H9 (cell line): ENCODE results near the gene EIF3A. TPM values are rescaled to one million over a fixed set of nuclear protein-coding genes. Genes with fewer than 3 reads are reported as not detected.

Experiments
- DNase-seq: peaks from one replicate; pipeline ENCODE4 v3.0.0-alpha.2; 2017
- H2AFZ ChIP-seq: one replicate; pipeline ENCODE4 v1.6.1; 2013; ENCODE audit warnings: mild to moderate bottlenecking, low read length, control low read depth, moderate library complexity
- H2AK5ac ChIP-seq: 2 replicates; pipeline ENCODE4 v1.6.1; 2013; ENCODE audit warnings: low read length, control low read depth, mixed read lengths; ENCODE audit not compliant: insufficient read length
- H2BK120ac ChIP-seq: one replicate; pipeline ENCODE4 v1.6.1; 2013; ENCODE audit warnings: low read depth, mild to moderate bottlenecking, low read length, control low read depth, inconsistent platforms; ENCODE audit not compliant: poor library complexity, severe bottlenecking
- H2BK12ac ChIP-seq: 2 replicates; pipeline ENCODE4 v1.6.1; 2013; ENCODE audit warnings: low read length, control low read depth, mixed read lengths, low read depth; ENCODE audit not compliant: insufficient read length
- H2BK15ac ChIP-seq: 2 replicates; pipeline ENCODE4 v1.6.1; 2013; ENCODE audit warnings: low read depth, low read length, control low read depth
- H2BK20ac ChIP-seq: one replicate; pipeline ENCODE4 v1.6.1; 2013; ENCODE audit warnings: low read depth, mild to moderate bottlenecking, low read length, control low read depth, inconsistent platforms; ENCODE audit not compliant: poor library complexity, severe bottlenecking
- H2BK5ac ChIP-seq: 2 replicates; pipeline ENCODE4 v1.6.1; 2013; ENCODE audit warnings: low read length, control low read depth, mixed read lengths; ENCODE audit not compliant: insufficient read length
- H3K14ac ChIP-seq: 2 replicates; pipeline ENCODE4 v1.6.1; 2013; ENCODE audit warnings: low read length, control low read depth; ENCODE audit not compliant: insufficient read depth
- H3K18ac ChIP-seq: 2 replicates; pipeline ENCODE4 v1.6.1; 2013; ENCODE audit warnings: low read depth, mild to moderate bottlenecking, mixed read lengths, low read length, control low read depth; ENCODE audit not compliant: insufficient read length
- H3K23ac ChIP-seq: 2 replicates; pipeline ENCODE4 v1.6.1; 2013; ENCODE audit warnings: low read length, control low read depth, mixed read lengths, low read depth; ENCODE audit not compliant: insufficient read length
- H3K23me2 ChIP-seq: 2 replicates; pipeline ENCODE4 v1.6.1; 2013; ENCODE audit warnings: low read depth, mild to moderate bottlenecking, mixed read lengths, low read length, control low read depth; ENCODE audit not compliant: insufficient read length, poor library complexity, severe bottlenecking
- H3K27ac ChIP-seq: 2 replicates; pipeline ENCODE4 v1.5.1; 2013; ENCODE audit warnings: low read length, control low read depth, mixed read lengths, low read depth; ENCODE audit not compliant: insufficient read length
- H3K27me3 ChIP-seq: 2 replicates; pipeline ENCODE4 v1.6.1; 2013; ENCODE audit warnings: low read length, control low read depth, inconsistent platforms; ENCODE audit not compliant: insufficient read depth
- H3K4ac ChIP-seq: 2 replicates; pipeline ENCODE4 v1.6.1; 2013; ENCODE audit warnings: low read depth, mild to moderate bottlenecking, control low read depth, inconsistent platforms, low read length, moderate library complexity
- H3K4me1 ChIP-seq: 2 replicates; pipeline ENCODE4 v1.6.1; 2013; ENCODE audit warnings: low read length, control low read depth, inconsistent platforms; ENCODE audit not compliant: insufficient read depth
- H3K4me2 ChIP-seq: 2 replicates; pipeline ENCODE4 v1.6.1; 2013; ENCODE audit warnings: low read length, control low read depth, mixed read lengths; ENCODE audit not compliant: insufficient read length, insufficient read depth
- H3K56ac ChIP-seq: 2 replicates; pipeline ENCODE4 v1.6.1; 2013; ENCODE audit warnings: low read depth, mild to moderate bottlenecking, mixed read lengths, low read length, control low read depth; ENCODE audit not compliant: insufficient read length
- H3K79me1 ChIP-seq: 2 replicates; pipeline ENCODE4 v1.6.1; 2013; ENCODE audit warnings: low read depth, mild to moderate bottlenecking, moderate library complexity, low read length, control low read depth, inconsistent platforms; ENCODE audit not compliant: insufficient read depth, poor library complexity, severe bottlenecking
- H3K79me2 ChIP-seq: 2 replicates; pipeline ENCODE4 v1.6.1; 2013; ENCODE audit warnings: low read length, control low read depth, inconsistent platforms; ENCODE audit not compliant: insufficient read depth
- H3K9ac ChIP-seq: 2 replicates; pipeline ENCODE4 v1.6.1; 2013; ENCODE audit warnings: low read length, control low read depth, mixed read lengths; ENCODE audit not compliant: insufficient read length; ENCODE audit errors: extremely low read depth
- H3K9me3 ChIP-seq: one replicate; pipeline ENCODE4 v1.6.1; 2013; ENCODE audit warnings: low read depth, low read length, inconsistent platforms; ENCODE audit not compliant: control insufficient read depth
- H3T11ph ChIP-seq: one replicate; pipeline ENCODE4 v1.6.1; 2013; ENCODE audit warnings: mild to moderate bottlenecking, low read length, control low read depth, inconsistent platforms
- H4K20me1 ChIP-seq: one replicate; pipeline ENCODE4 v1.6.1; 2013; ENCODE audit not compliant: control insufficient read depth, insufficient read length, insufficient read depth
- H4K5ac ChIP-seq: 2 replicates; pipeline ENCODE4 v1.6.1; 2013; ENCODE audit warnings: low read depth, mild to moderate bottlenecking, mixed read lengths, low read length, control low read depth; ENCODE audit not compliant: insufficient read length
- H4K8ac ChIP-seq: replicated peaks from 2 replicates; pipeline ENCODE4 v1.6.1; 2013; ENCODE audit warnings: low read length, control low read depth, mixed read lengths, low read depth; ENCODE audit not compliant: insufficient read length
- H4K91ac ChIP-seq: 2 replicates; pipeline ENCODE4 v1.6.1; 2013; ENCODE audit warnings: low read depth, mild to moderate bottlenecking, moderate library complexity, mixed read lengths, low read length, control low read depth; ENCODE audit not compliant: insufficient read length
- H3K27ac Mint-ChIP-seq, 3 experiments: 2 replicates in 2 of 3; 3 replicates in 1 of 3; pipeline ENCODE4 v1.8.0; 2020 to 2021; ENCODE audit warnings: mixed read lengths in 3 of 3, mild to moderate bottlenecking in 1 of 3, moderate library complexity in 1 of 3
- H3K27me3 Mint-ChIP-seq: 2 replicates; pipeline ENCODE4 v1.8.0; 2021; ENCODE audit warnings: low read depth, mild to moderate bottlenecking, moderate library complexity, mixed read lengths
- H3K36me3 Mint-ChIP-seq, 3 experiments: 2 replicates in 2 of 3; 3 replicates in 1 of 3; pipeline ENCODE4 v1.8.0; 2020 to 2021; ENCODE audit warnings: low read depth in 3 of 3, mixed read lengths in 3 of 3; ENCODE audit not compliant: insufficient read depth in 1 of 3
- H3K4me1 Mint-ChIP-seq, 2 experiments: 2 replicates each; pipeline ENCODE4 v1.8.0; 2020; ENCODE audit warnings: mixed read lengths in 2 of 2
- H3K4me3 Mint-ChIP-seq, 2 experiments: 2 replicates in 1 of 2; 3 replicates in 1 of 2; pipeline ENCODE4 v1.8.0; 2020 to 2021; ENCODE audit warnings: mild to moderate bottlenecking in 2 of 2, mixed read lengths in 2 of 2, moderate library complexity in 1 of 2
- H3K9me3 Mint-ChIP-seq, 2 experiments: 2 replicates in 1 of 2; 3 replicates in 1 of 2; pipeline ENCODE4 v1.8.0; 2020; ENCODE audit warnings: mild to moderate bottlenecking in 2 of 2, mixed read lengths in 2 of 2, moderate library complexity in 1 of 2
- WGBS: extraction: QIAGEN DNeasy Blood & Tissue Kit; methylation state at CpG from one replicate; pipeline ENCODE4 v1.1.7; 2013; ENCODE audit warnings: missing lambda C conversion rate, low lambda C conversion rate, mixed read lengths; ENCODE audit not compliant: insufficient read length; ENCODE audit errors: extremely low coverage; 5-methylcytosine and 5-hydroxymethylcytosine counted together
- total RNA-seq: library from RNA; stranded (reverse); gene quantifications from 2 replicates; pipeline ENCODE4 v1.2.1, GENCODE V29; 2021
- TF ChIP-seq, protein P1 (sequence below): fragments of 200-600 bp; sonication (generic); conservative IDR thresholded peaks from 3 replicates; pipeline ENCODE4 v1.8.0; 2021; ENCODE audit warnings: antibody characterized with exemption, mild to moderate bottlenecking

EIF3A gene
- total RNA-seq, 1 experiment from 2014 or later = 206 TPM

DNA sequence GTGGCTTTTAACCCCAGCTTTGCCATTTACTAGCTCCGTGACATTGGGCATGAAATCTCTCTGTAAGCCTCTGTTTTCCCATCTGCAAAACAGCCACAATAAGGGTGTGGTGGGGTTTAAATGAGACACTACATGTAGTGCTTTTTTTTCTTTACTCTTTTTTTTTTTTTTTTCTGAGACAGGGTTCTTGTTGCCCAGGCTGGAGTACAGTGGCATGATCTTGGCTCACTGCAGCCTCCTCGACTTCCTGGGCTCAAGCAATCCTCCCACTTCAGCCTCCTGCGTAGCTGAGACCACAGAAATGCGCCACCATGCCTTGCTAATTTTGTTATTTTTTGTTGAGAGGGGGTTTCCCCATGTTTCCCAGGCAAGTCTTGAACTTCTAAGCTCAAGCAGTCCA lies 15.0 kb upstream of the EIF3A start:
- Mint-ChIP-seq H3K27ac (no peak overlapping the region; a peak in 1 of 7 replicates), H3K4me1 (peaks cover 0 to 5% of the 10 kb centered on the region in 2 experiments; a peak in 2 of 4 replicates), H3K9me3 (no peaks in the 10 kb centered on the region), H3K27me3 (peaks cover 6% of the 10 kb centered on the region; the same call in 1 of the 2 replicates), H3K4me3 (no peak overlapping the region; a peak in 1 of 5 replicates), H3K36me3 (no peaks in the 10 kb centered on the region)
- no peak overlapping the region for H2AFZ ChIP-seq
- H2BK5ac ChIP-seq = no peak overlapping the region
- H3K27me3 ChIP-seq = no peaks in the 10 kb centered on the region
- no peak overlapping the region for H3K23ac ChIP-seq
- no peak overlapping the region for H3K4me2 ChIP-seq
- DNase-seq = no peak
- H4K91ac ChIP-seq = no peak overlapping the region
- H3K27ac ChIP-seq = no peak overlapping the region
- TF ChIP-seq, protein P1, sequence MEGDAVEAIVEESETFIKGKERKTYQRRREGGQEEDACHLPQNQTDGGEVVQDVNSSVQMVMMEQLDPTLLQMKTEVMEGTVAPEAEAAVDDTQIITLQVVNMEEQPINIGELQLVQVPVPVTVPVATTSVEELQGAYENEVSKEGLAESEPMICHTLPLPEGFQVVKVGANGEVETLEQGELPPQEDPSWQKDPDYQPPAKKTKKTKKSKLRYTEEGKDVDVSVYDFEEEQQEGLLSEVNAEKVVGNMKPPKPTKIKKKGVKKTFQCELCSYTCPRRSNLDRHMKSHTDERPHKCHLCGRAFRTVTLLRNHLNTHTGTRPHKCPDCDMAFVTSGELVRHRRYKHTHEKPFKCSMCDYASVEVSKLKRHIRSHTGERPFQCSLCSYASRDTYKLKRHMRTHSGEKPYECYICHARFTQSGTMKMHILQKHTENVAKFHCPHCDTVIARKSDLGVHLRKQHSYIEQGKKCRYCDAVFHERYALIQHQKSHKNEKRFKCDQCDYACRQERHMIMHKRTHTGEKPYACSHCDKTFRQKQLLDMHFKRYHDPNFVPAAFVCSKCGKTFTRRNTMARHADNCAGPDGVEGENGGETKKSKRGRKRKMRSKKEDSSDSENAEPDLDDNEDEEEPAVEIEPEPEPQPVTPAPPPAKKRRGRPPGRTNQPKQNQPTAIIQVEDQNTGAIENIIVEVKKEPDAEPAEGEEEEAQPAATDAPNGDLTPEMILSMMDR = no peak
- no peaks in the 10 kb centered on the region for H3K79me2 ChIP-seq
- no peaks in the 10 kb centered on the region for H3K79me1 ChIP-seq
- H2BK20ac ChIP-seq = no peak overlapping the region
- no peak overlapping the region for H2BK12ac ChIP-seq
- no peak overlapping the region for H3K9ac ChIP-seq
- H4K8ac ChIP-seq = no peak overlapping the region
- WGBS = no CpG with 5 or more reads among the region's 4 CpGs
- no peak overlapping the region for H2BK120ac ChIP-seq
- H3K14ac ChIP-seq = no peak overlapping the region
- H3K9me3 ChIP-seq = no peaks in the 10 kb centered on the region
- H3T11ph ChIP-seq = no peak overlapping the region
- no peaks in the 10 kb centered on the region for H3K23me2 ChIP-seq
- H3K18ac ChIP-seq = no peak overlapping the region
- H2AK5ac ChIP-seq = no peak overlapping the region
- H3K4ac ChIP-seq = no peak overlapping the region
- H2BK15ac ChIP-seq = no peak overlapping the region
- H3K56ac ChIP-seq = no peak overlapping the region
- H3K4me1 ChIP-seq = no peaks in the 10 kb centered on the region
- H4K20me1 ChIP-seq = no peaks in the 10 kb centered on the region
- H4K5ac ChIP-seq = no peak overlapping the region
